GM11168 (cell line): ENCODE data around the gene TMEM87B.

Experiments used
- in situ Hi-C: fragments of 300-500 bp; cut with MboI; formaldehyde crosslinking; loops from one replicate; pipeline ENCODE4 v1.12.0; 2022; ENCODE audit warnings: low sequenced_read_pairs; ENCODE audit not compliant: unreplicated experiment

TMEM87B gene

GRCh38 chr2:112054847-112055729, at the start of gene TMEM87B:
Gene TMEM87B (plus strand): TSS chr2:112055269. CDS start chr2:112055592, 323 bp downstream.
- in situ Hi-C loops = no loop called here

GRCh38 chr2:112005406-112006075, 49.5 kb upstream of the TMEM87B start:
- in situ Hi-C loops = no loop called here

GRCh38 chr2:112006076-112006410, 49.0 kb upstream of the TMEM87B start:
- in situ Hi-C loops = no loop called here

- in situ Hi-C loops = no loop called here
Observed at GRCh38 chr2:112007493-112007892, 47.6 kb upstream of the TMEM87B start.

GRCh38 chr2:112008910-112009485, 46.1 kb upstream of the TMEM87B start:
- in situ Hi-C loops = no loop called here

GRCh38 chr2:112010751-112011150, 44.3 kb upstream of the TMEM87B start:
- in situ Hi-C loops = no loop called here

- in situ Hi-C loops = no loop called here
Observed at GRCh38 chr2:112012556-112012955, 42.5 kb upstream of the TMEM87B start.

- in situ Hi-C loops = no loop called here
Observed at GRCh38 chr2:112018846-112019245, 36.2 kb upstream of the TMEM87B start.

- in situ Hi-C loops = no loop called here
Observed at GRCh38 chr2:112019569-112019982, 35.5 kb upstream of the TMEM87B start.

- in situ Hi-C loops = no loop called here
Observed at GRCh38 chr2:112020561-112020960, 34.5 kb upstream of the TMEM87B start.

GRCh38 chr2:112021290-112021689, 33.8 kb upstream of the TMEM87B start:
- in situ Hi-C loops = no loop called here

- in situ Hi-C loops = no loop called here
Observed at GRCh38 chr2:112021781-112022231, 33.3 kb upstream of the TMEM87B start.

GRCh38 chr2:112023707-112024106, 31.4 kb upstream of the TMEM87B start:
- in situ Hi-C loops = no loop called here

- in situ Hi-C loops = no loop called here
Observed at GRCh38 chr2:112024231-112024630, 30.8 kb upstream of the TMEM87B start.

GRCh38 chr2:112024896-112025491, 30.1 kb upstream of the TMEM87B start:
- in situ Hi-C loops = no loop called here

GRCh38 chr2:112026509-112026908, 28.6 kb upstream of the TMEM87B start:
- in situ Hi-C loops = no loop called here

GRCh38 chr2:112027767-112028166, 27.3 kb upstream of the TMEM87B start:
- in situ Hi-C loops = no loop called here

GRCh38 chr2:112029164-112029563, 25.9 kb upstream of the TMEM87B start:
- in situ Hi-C loops = no loop called here

- in situ Hi-C loops = no loop called here
Observed at GRCh38 chr2:112031473-112032223, 23.4 kb upstream of the TMEM87B start.

GRCh38 chr2:112032224-112032586, 22.9 kb upstream of the TMEM87B start:
- in situ Hi-C loops = no loop called here
